Measurements from ENCODE around the gene ATF3. TPM values are rescaled to one million over a fixed set of nuclear protein-coding genes. Genes with fewer than 3 reads are reported as not detected.

ATF3 gene
- total RNA-seq, 1 experiment from 2014 or later = 13.0 TPM

GRCh38 chr1:212649020-212649419 lies 40.5 kb downstream of the ATF3 start:
- no peaks in the 10 kb centered on the region for H3K9me3 Mint-ChIP-seq (ENCODE audit: low read depth, unreplicated experiment)
- H3K27ac Mint-ChIP-seq (ENCODE audit: unreplicated experiment) = no peak overlapping the region
- no peak for TF ChIP-seq CTCF (IDR thresholded peaks at IDR 0.05; ENCODE audit: unreplicated experiment)
- intact Hi-C loops (cut with micrococcal nuclease; ENCODE audit: unreplicated experiment) = no loop called here
- H3K4me1 Mint-ChIP-seq (ENCODE audit: low read depth, unreplicated experiment) = no peaks in the 10 kb centered on the region
- H3K4me3 Mint-ChIP-seq (ENCODE audit: low read depth, unreplicated experiment) = no peak overlapping the region
- no TSS peak for BruUV-seq (replicated peaks)
- H3K36me3 Mint-ChIP-seq (ENCODE audit: insufficient read depth, unreplicated experiment) = no peaks in the 10 kb centered on the region
- DNase-seq = no peak
- H3K27me3 Mint-ChIP-seq (ENCODE audit: unreplicated experiment) = peaks cover 31% of the 10 kb centered on the region
- CTCF ChIA-PET = interaction anchor here (1.9 kb wide), 1 partner anchor 18 kb away, joined by 4 read pairs; no protein-coding TSS in a partner anchor

GRCh38 chr1:212650228-212650627 lies 41.7 kb downstream of the ATF3 start:
- H3K9me3 Mint-ChIP-seq (ENCODE audit: low read depth, unreplicated experiment) = no peaks in the 10 kb centered on the region
- no peak for DNase-seq
- peaks cover 36% of the 10 kb centered on the region for H3K27me3 Mint-ChIP-seq (ENCODE audit: unreplicated experiment)
- H3K36me3 Mint-ChIP-seq (ENCODE audit: insufficient read depth, unreplicated experiment) = no peaks in the 10 kb centered on the region
- no peak for TF ChIP-seq CTCF (IDR thresholded peaks at IDR 0.05; ENCODE audit: unreplicated experiment)
- no TSS peak for BruUV-seq (replicated peaks)
- CTCF ChIA-PET = interaction anchor here (1.7 kb wide), 1 partner anchor 15 kb away, joined by 5 read pairs; no protein-coding TSS in a partner anchor
- no peaks in the 10 kb centered on the region for H3K4me1 Mint-ChIP-seq (ENCODE audit: low read depth, unreplicated experiment)
- intact Hi-C loops (cut with micrococcal nuclease; ENCODE audit: unreplicated experiment) = no loop called here
- no peak overlapping the region for H3K27ac Mint-ChIP-seq (ENCODE audit: unreplicated experiment)
- no peak overlapping the region for H3K4me3 Mint-ChIP-seq (ENCODE audit: low read depth, unreplicated experiment)

- Mint-ChIP-seq H3K4me1 (ENCODE audit: low read depth, unreplicated experiment) (no peaks in the 10 kb centered on the region), H3K27me3 (ENCODE audit: unreplicated experiment) (peaks cover 32% of the 10 kb centered on the region), H3K4me3 (ENCODE audit: low read depth, unreplicated experiment) (no peak overlapping the region), H3K9me3 (ENCODE audit: low read depth, unreplicated experiment) (no peaks in the 10 kb centered on the region), H3K27ac (ENCODE audit: unreplicated experiment) (no peak overlapping the region), H3K36me3 (ENCODE audit: insufficient read depth, unreplicated experiment) (no peaks in the 10 kb centered on the region)
- intact Hi-C loops (cut with micrococcal nuclease; ENCODE audit: unreplicated experiment) = no loop called here
- CTCF ChIA-PET = interaction anchor here (1.7 kb wide), 1 partner anchor 14 kb away, joined by 5 read pairs; no protein-coding TSS in a partner anchor
- TF ChIP-seq CTCF (IDR thresholded peaks at IDR 0.05; ENCODE audit: unreplicated experiment) = no peak
- BruUV-seq (replicated peaks) = no TSS peak
- DNase-seq = no peak
Observed at GRCh38 chr1:212651521-212651920, 43.0 kb downstream of the ATF3 start.

- no TSS peak for BruUV-seq (replicated peaks)
- Mint-ChIP-seq H3K27me3 (ENCODE audit: unreplicated experiment) (peaks cover 28% of the 10 kb centered on the region), H3K4me3 (ENCODE audit: low read depth, unreplicated experiment) (no peak overlapping the region), H3K27ac (ENCODE audit: unreplicated experiment) (no peak overlapping the region), H3K9me3 (ENCODE audit: low read depth, unreplicated experiment) (no peaks in the 10 kb centered on the region), H3K36me3 (ENCODE audit: insufficient read depth, unreplicated experiment) (no peaks in the 10 kb centered on the region), H3K4me1 (ENCODE audit: low read depth, unreplicated experiment) (no peaks in the 10 kb centered on the region)
- TF ChIP-seq CTCF (IDR thresholded peaks at IDR 0.05; ENCODE audit: unreplicated experiment) = no peak
- CTCF ChIA-PET = no interaction called here
- intact Hi-C loops (cut with micrococcal nuclease; ENCODE audit: unreplicated experiment) = no loop called here
- DNase-seq = no peak
Observed at GRCh38 chr1:212651977-212652376, 43.4 kb downstream of the ATF3 start.
